ENCODE results near the gene NRIP1. TPM values are rescaled to one million over a fixed set of nuclear protein-coding genes. Genes with fewer than 3 reads are reported as not detected.

NRIP1 gene
- total and polyA plus RNA-seq, 2 of the 8 experiments (the other 6 are each of a cell fraction or from before 2014, with no cell fraction given): 1.5 to 9.3 TPM

- TF ChIP-seq CHD7 (IDR thresholded peaks at IDR 0.05; ENCODE audit: insufficient replicate concordance, low read length) (no peak), EGR1 (IDR thresholded peaks at IDR 0.05; ENCODE audit: borderline replicate concordance, low read depth, low read length) (no peak), KDM4A (IDR thresholded peaks at IDR 0.05; ENCODE audit: low read depth, low read length, severe bottlenecking) (no peak), CHD1 (IDR thresholded peaks at IDR 0.05; ENCODE audit: low read depth, low read length) (no peak), E2F6 (IDR thresholded peaks at IDR 0.05) (no peak), JUND (IDR thresholded peaks at IDR 0.05; ENCODE audit: low read length) (no peak), GTF2F1 (IDR thresholded peaks at IDR 0.05; ENCODE audit: borderline replicate concordance, low read depth, low read length) (no peak), BACH1 (IDR thresholded peaks at IDR 0.05; ENCODE audit: low read length) (no peak), ATF2 (IDR thresholded peaks at IDR 0.05; ENCODE audit: low read length) (no peak)
Observed at GRCh38 chr21:14995226-14995625, 69.6 kb downstream of the NRIP1 start (continued).
